Esophagus (tissue), 2 donors: ENCODE data around the gene MAP7D1. TPM values are rescaled to one million over a fixed set of nuclear protein-coding genes. Genes with fewer than 3 reads are reported as not detected.

ENCODE experiments used
- H3K27ac ChIP-seq, 2 donors: one replicate each; pipeline ENCODE4 v1.5.1; 2013; ENCODE audit warnings: low read depth in 2 of 2, mild to moderate bottlenecking in 2 of 2, inconsistent platforms in 1 of 2, low read length in 1 of 2, moderate library complexity in 1 of 2
- H3K27me3 ChIP-seq, 2 donors: one replicate each; pipeline ENCODE4 v1.6.1; 2013; ENCODE audit warnings: low read length in 2 of 2, control low read depth in 1 of 2, mild to moderate bottlenecking in 1 of 2; ENCODE audit not compliant: insufficient read depth in 2 of 2, control insufficient read depth in 1 of 2
- H3K36me3 ChIP-seq, 2 donors: one replicate each; pipeline ENCODE4 v1.6.1; 2013; ENCODE audit warnings: low read length in 1 of 2; ENCODE audit not compliant: control insufficient read depth in 2 of 2, insufficient read depth in 2 of 2
- H3K4me1 ChIP-seq, 2 donors: one replicate each; pipeline ENCODE4 v1.6.1; 2013; ENCODE audit warnings: low read length in 1 of 2; ENCODE audit not compliant: control insufficient read depth in 2 of 2, insufficient read depth in 2 of 2
- H3K4me3 ChIP-seq, 2 donors: one replicate each; pipeline ENCODE4 v1.5.1; 2013; ENCODE audit warnings: low read length in 2 of 2, mild to moderate bottlenecking in 2 of 2, low read depth in 1 of 2, moderate library complexity in 1 of 2
- H3K9me3 ChIP-seq, 2 donors: one replicate each; pipeline ENCODE4 v1.6.1; 2013; ENCODE audit warnings: mild to moderate bottlenecking in 2 of 2, low read depth in 1 of 2, low read length in 1 of 2, moderate library complexity in 1 of 2; ENCODE audit not compliant: control insufficient read depth in 2 of 2, insufficient read depth in 1 of 2
- WGBS, 2 donors: extraction: QIAGEN DNeasy Blood & Tissue Kit; methylation state at CpG; one replicate each; pipeline ENCODE4 v1.1.7; 2013; 5-methylcytosine and 5-hydroxymethylcytosine counted together
- polyA plus RNA-seq, 2 donors: library from polyadenylated mRNA; stranded (reverse); fragments of 200-250 nt; gene quantifications; one replicate each; pipeline ENCODE4 v1.2.3, GENCODE V29; 2013
- donor health status: healthy with polysubstance abuse.
- donor health status: Bipolar disorder and iron deficiency.

Gene MAP7D1
- polyA plus RNA-seq, 2 donors = 33.1 to 55.3 TPM

GRCh38 chr1:36149973-36150295, 6.0 kb upstream of the MAP7D1 start:
- Histone ChIP-seq H3K27ac (peak overlapping the region; percentile 96 to 100), H3K4me1 (peaks cover 0 to 17% of the 10 kb centered on the region in 2 donors), H3K36me3 (peaks cover 0 to 2% of the 10 kb centered on the region in 2 donors), H3K27me3 (no peaks in the 10 kb centered on the region), H3K4me3 (no peak overlapping the region), H3K9me3 (no peaks in the 10 kb centered on the region)
- WGBS, 2 donors = 14 to 24% methylated on average over 6 of the region's 6 CpGs

DNA sequence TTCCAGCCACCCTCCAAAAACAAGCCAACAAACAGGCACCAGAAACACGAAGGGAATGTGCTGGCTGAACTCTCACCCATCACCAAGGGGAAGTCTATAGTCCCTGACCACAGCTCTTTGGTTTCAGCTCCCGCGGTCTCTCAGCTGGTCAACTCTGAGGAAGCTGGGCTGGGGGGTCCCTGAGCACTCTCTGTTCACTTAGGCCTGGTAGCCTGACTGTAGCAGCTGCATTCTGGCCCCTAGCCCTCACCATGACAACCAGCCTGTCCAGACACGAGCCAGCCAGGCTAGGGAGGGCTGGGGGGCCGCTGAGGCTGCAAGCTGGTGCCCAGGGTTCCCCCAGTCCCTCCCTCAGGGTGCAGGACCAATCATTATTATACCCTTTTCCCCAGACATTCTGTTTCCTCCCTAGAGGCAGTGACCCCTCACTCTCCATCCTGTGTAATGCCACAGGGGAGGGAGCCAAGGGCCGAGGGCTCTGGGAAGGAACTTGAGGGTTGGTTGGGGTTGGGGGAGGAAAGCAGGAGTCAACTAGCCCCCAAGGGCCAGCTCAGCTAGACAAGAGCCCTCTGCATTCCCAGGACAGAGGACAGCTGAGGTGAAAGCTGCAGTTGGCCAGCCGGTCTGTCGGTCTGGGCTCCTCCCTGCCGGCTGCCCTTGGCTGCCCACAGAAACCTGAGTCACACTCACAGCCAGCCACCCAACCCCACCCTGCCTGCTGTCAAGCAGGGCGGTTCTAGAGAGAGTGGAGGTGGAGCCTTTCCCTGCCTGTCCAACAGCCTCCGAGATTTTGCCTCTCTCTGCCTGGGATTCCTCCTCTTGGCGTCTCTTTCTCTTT, 5.4 kb upstream of the MAP7D1 start:
- Histone ChIP-seq H3K4me3 (no peak overlapping the region), H3K4me1 (peaks cover 0 to 20% of the 10 kb centered on the region in 2 donors)

GRCh38 chr1:36151134-36151844, 4.7 kb upstream of the MAP7D1 start:
- Histone ChIP-seq H3K27ac (peak overlapping the region; percentile 96 to 100), H3K27me3 (no peaks in the 10 kb centered on the region), H3K36me3 (no peaks in the 10 kb centered on the region), H3K4me3 (no peak overlapping the region), H3K9me3 (no peaks in the 10 kb centered on the region), H3K4me1 (peaks cover 0 to 20% of the 10 kb centered on the region in 2 donors)
- 12 to 13% methylated on average over 1 of the region's 1 CpG for WGBS, 2 donors

More for the DNA sequence above, 5.4 kb upstream of the MAP7D1 start:
- Histone ChIP-seq H3K27ac (peak overlapping the region; percentile 96 to 100), H3K9me3 (no peaks in the 10 kb centered on the region), H3K36me3 (no peaks in the 10 kb centered on the region), H3K27me3 (no peaks in the 10 kb centered on the region)
- 15 to 18% methylated on average over 12 of the region's 12 CpGs for WGBS, 2 donors

DNA sequence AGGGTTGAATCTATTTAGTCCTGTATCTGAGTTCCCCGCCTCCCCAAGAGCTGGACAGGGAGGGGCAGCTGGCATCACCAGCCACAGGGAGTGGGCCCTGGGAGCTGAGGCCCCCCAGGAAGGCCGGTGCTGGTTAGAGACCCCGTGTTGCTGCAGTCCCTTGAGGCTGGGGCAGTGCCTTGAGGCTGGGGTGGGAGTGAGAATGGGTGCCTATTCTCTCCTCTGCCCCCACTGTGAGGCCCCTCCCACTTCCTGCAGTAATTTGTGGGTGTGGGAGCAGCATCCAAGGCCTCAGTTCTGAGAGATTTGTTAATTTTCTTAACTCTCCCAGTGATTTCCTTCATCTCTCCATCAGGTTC, 4.1 kb upstream of the MAP7D1 start:
- WGBS, 2 donors = 42 to 49% methylated on average over 3 of the region's 3 CpGs
- Histone ChIP-seq H3K9me3 (no peaks in the 10 kb centered on the region), H3K27me3 (no peaks in the 10 kb centered on the region), H3K4me1 (peaks cover 0 to 20% of the 10 kb centered on the region in 2 donors), H3K4me3 (no peak overlapping the region), H3K27ac (peak overlapping the region; percentile 96 to 100), H3K36me3 (no peaks in the 10 kb centered on the region)

DNA sequence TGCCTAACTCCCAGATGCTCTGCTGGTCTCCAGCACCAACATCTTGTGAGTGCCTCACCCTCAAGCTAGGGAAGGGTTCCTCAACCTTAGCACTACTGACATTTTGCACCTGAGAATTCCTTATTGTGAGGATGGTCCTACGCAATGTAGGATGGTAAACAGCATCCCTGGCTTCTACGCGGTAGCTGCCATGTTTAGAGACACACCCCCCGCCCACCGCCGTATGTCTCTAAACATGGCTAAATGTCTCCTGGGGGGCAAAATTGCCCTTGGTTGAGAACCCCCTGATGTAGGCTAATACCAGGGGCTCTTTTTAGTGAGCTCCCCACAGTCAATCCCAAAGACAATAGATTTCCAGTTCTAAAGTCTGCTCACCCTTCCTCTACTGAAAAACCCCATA, 2.5 kb upstream of the MAP7D1 start:
- H3K9me3 ChIP-seq = no peaks in the 10 kb centered on the region
- H3K27ac ChIP-seq = no peak overlapping the region
- no peak overlapping the region for H3K4me3 ChIP-seq
- H3K4me1 ChIP-seq = peaks cover 0 to 26% of the 10 kb centered on the region in 2 donors
- 94 to 97% methylated on average over 6 of the region's 6 CpGs for WGBS, 2 donors
- no peaks in the 10 kb centered on the region for H3K27me3 ChIP-seq
- H3K36me3 ChIP-seq = no peaks in the 10 kb centered on the region

DNA sequence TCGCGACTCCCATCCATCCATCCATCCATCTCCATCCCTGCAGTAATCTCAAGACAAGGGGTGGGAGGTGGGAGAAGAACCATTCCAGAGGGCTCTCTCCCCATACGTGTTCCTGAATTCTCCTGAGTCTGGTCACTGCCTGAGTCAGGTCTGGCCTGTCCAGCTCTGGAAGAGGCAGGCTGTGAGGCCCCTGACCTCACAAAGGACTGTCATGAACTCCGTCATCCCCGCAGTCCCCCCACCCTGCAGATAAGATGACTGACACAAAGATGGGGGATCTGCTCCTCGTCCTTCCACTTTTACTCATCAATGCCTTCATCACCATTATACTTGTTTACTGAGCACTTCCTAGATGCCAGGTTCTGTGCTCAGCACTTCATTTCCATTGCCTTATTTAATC, 1.6 kb upstream of the MAP7D1 start:
- 92 to 93% methylated on average over 6 of the region's 6 CpGs for WGBS, 2 donors
- Histone ChIP-seq H3K27ac (no peak overlapping the region), H3K4me3 (no peak overlapping the region), H3K4me1 (peaks cover under 1 to 29% of the 10 kb centered on the region in 2 donors), H3K36me3 (no peaks in the 10 kb centered on the region), H3K27me3 (no peaks in the 10 kb centered on the region), H3K9me3 (no peaks in the 10 kb centered on the region)

GRCh38 chr1:36154765-36155407, 1.1 kb upstream of the MAP7D1 start:
- Histone ChIP-seq H3K4me1 (peaks cover 5 to 33% of the 10 kb centered on the region in 2 donors), H3K4me3 (peak overlapping the region; percentile 95 to 98), H3K36me3 (peaks cover 0 to 2% of the 10 kb centered on the region in 2 donors), H3K27me3 (no peaks in the 10 kb centered on the region), H3K27ac (peak overlapping the region; percentile 96 to 99), H3K9me3 (no peaks in the 10 kb centered on the region)
- 47 to 58% methylated on average over 5 to 6 of the region's 6 CpGs for WGBS, 2 donors

- Histone ChIP-seq H3K4me1 (peaks cover 13 to 32% of the 10 kb centered on the region in 2 donors), H3K27ac (peak overlapping the region; percentile 96 to 99), H3K9me3 (no peaks in the 10 kb centered on the region), H3K27me3 (no peaks in the 10 kb centered on the region), H3K4me3 (peak overlapping the region; percentile 95 to 98), H3K36me3 (peaks cover 0 to 2% of the 10 kb centered on the region in 2 donors)
- 1% methylated on average over 55 to 69 of the region's 69 CpGs for WGBS, 2 donors
Observed at GRCh38 chr1:36156329-36157114, 562 bp downstream of the MAP7D1 start.
